Ishikawa (cell line): ENCODE data around the gene ZFYVE1.

Source experiments
- CEBPB ChIP-seq: IDR thresholded peaks from 2 replicates; pipeline ENCODE4 v1.6.1; 2012
- CREB1 ChIP-seq: IDR thresholded peaks from 2 replicates; pipeline ENCODE4 v1.6.1; 2012; ENCODE audit warnings: low read depth
- EGR1 ChIP-seq: IDR thresholded peaks from 2 replicates; pipeline ENCODE4 v1.6.1; 2012
- EP300 ChIP-seq: IDR thresholded peaks from 2 replicates; pipeline ENCODE4 v1.6.1; 2012; ENCODE audit warnings: borderline replicate concordance
- FOXM1 ChIP-seq: IDR thresholded peaks from 2 replicates; pipeline ENCODE4 v1.6.1; 2012; ENCODE audit warnings: low read depth, borderline replicate concordance
- NFIC ChIP-seq: IDR thresholded peaks from 2 replicates; pipeline ENCODE4 v1.6.1; 2012
- RAD21 ChIP-seq: IDR thresholded peaks from 2 replicates; pipeline ENCODE4 v1.6.1; 2012; ENCODE audit warnings: low read depth
- TAF1 ChIP-seq: IDR thresholded peaks from 2 replicates; pipeline ENCODE4 v1.6.1; 2012; ENCODE audit warnings: low read depth, mild to moderate bottlenecking
- TCF12 ChIP-seq: IDR thresholded peaks from 2 replicates; pipeline ENCODE4 v1.6.1; 2012; ENCODE audit warnings: low read depth
- TEAD4 ChIP-seq: IDR thresholded peaks from 2 replicates; pipeline ENCODE4 v1.6.1; 2012
- YY1 ChIP-seq: IDR thresholded peaks from 2 replicates; pipeline ENCODE4 v1.6.1; 2012; ENCODE audit warnings: low read depth
- ZBTB7A ChIP-seq: IDR thresholded peaks from 2 replicates; pipeline ENCODE4 v1.6.1; 2012; ENCODE audit warnings: low read depth
- TF ChIP-seq, protein P1 (sequence below): IDR thresholded peaks from 2 replicates; pipeline ENCODE4 v1.6.1; 2012; ENCODE audit warnings: low read depth, mild to moderate bottlenecking
- TF ChIP-seq, protein P2 (sequence below): IDR thresholded peaks from 2 replicates; pipeline ENCODE4 v1.6.1; 2012
- TF ChIP-seq, protein P3 (sequence below): IDR thresholded peaks from 2 replicates; pipeline ENCODE4 v1.6.1; 2012

ZFYVE1 gene

DNA sequence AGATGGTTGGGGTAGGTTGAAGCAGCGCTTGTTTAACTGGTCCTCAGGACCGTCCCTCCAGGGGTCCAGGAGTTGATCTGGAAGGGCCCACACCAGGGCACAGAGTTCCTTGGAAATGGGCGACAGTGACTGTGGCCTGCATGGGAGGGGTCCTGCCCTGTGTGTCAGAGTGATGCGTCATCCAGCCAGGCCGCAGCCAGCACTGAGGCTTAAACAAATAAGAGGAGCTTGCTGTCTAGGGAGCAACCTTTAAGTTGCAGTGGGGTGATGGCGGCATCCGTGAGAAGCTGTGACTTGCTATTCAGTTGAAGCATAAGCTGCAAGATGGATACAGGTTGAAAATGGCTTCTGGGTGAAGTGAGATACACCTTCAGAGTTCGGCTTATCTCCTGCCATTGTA lies 80.4 kb downstream of the ZFYVE1 start:
- TF ChIP-seq TEAD4, result no peak
- no peak for TF ChIP-seq ZBTB7A
- TF ChIP-seq RAD21, result no peak
- TF ChIP-seq FOXM1, result no peak
- no peak for TF ChIP-seq EGR1
- no peak for TF ChIP-seq TCF12
- TF ChIP-seq, protein P1, sequence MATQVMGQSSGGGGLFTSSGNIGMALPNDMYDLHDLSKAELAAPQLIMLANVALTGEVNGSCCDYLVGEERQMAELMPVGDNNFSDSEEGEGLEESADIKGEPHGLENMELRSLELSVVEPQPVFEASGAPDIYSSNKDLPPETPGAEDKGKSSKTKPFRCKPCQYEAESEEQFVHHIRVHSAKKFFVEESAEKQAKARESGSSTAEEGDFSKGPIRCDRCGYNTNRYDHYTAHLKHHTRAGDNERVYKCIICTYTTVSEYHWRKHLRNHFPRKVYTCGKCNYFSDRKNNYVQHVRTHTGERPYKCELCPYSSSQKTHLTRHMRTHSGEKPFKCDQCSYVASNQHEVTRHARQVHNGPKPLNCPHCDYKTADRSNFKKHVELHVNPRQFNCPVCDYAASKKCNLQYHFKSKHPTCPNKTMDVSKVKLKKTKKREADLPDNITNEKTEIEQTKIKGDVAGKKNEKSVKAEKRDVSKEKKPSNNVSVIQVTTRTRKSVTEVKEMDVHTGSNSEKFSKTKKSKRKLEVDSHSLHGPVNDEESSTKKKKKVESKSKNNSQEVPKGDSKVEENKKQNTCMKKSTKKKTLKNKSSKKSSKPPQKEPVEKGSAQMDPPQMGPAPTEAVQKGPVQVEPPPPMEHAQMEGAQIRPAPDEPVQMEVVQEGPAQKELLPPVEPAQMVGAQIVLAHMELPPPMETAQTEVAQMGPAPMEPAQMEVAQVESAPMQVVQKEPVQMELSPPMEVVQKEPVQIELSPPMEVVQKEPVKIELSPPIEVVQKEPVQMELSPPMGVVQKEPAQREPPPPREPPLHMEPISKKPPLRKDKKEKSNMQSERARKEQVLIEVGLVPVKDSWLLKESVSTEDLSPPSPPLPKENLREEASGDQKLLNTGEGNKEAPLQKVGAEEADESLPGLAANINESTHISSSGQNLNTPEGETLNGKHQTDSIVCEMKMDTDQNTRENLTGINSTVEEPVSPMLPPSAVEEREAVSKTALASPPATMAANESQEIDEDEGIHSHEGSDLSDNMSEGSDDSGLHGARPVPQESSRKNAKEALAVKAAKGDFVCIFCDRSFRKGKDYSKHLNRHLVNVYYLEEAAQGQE, result no peak
- TF ChIP-seq, protein P2, sequence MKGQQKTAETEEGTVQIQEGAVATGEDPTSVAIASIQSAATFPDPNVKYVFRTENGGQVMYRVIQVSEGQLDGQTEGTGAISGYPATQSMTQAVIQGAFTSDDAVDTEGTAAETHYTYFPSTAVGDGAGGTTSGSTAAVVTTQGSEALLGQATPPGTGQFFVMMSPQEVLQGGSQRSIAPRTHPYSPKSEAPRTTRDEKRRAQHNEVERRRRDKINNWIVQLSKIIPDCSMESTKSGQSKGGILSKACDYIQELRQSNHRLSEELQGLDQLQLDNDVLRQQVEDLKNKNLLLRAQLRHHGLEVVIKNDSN, result no peak
- no peak for TF ChIP-seq YY1
- no peak for TF ChIP-seq NFIC
- TF ChIP-seq, protein P3, sequence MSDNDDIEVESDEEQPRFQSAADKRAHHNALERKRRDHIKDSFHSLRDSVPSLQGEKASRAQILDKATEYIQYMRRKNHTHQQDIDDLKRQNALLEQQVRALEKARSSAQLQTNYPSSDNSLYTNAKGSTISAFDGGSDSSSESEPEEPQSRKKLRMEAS, result no peak
- TF ChIP-seq EP300, result no peak
- no peak for TF ChIP-seq TAF1
- TF ChIP-seq CREB1, result no peak

DNA sequence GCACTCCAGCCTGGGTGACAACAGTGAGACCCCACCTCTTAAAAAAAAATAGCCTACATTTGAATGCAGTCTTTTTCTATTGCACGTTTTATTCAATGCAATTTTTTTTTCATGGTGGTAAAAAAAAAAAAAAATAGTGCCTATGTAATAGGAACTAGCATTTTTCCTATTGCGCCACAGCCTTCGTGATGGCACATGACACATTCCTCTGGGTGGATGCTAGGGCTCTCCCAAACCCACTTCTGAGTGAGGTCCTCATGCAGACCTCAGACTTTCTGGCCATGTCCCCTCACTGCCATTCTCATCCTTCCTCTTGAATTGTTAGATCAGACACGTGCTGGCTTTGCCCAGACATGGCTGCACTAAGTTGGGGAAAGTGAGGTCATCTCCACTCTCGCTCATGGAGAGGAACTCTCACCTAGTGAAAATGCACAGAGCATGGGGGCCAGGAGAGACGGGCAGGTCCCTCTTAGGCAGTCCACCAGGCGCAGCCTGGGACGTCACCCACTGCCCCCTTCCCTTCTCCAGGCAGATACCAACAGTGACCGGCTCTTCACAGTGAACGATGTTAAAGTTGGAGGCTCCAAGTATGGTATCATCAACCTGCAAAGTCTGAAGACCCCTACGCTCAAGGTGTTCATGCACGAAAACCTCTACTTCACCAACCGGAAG lies 81.4 kb downstream of the ZFYVE1 start:
- TF ChIP-seq TAF1 (no peak), RAD21 (no peak), ZBTB7A (no peak), EGR1 (no peak), FOXM1 (no peak), CREB1 (no peak)
- TF ChIP-seq, protein P3, result no peak

DNA sequence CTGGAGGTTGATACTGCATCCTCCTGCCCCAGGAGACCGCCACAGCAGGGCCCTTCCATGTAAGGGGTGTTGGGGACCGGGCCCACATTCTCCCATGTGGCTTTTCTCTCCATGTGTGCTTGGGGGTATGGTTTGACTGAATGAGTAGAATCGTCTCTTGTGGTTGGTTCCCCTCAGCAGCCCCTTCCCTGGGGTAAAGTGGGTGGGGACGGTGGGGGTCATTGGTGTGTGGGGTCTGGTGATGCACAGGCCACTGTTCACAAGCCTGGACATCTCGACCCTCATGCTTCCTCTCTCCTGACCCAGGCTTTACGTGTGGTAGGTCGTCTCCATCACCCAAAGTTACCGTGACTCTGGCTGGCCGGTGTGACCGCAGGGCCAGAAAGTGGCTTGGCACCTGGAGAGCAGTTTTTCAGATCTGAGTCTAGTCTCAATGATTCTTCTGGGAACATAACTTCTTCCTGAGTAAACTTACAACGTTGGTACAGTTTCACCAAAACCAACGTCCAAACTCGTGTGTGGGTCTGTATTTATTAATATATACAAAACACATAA lies 83.0 kb downstream of the ZFYVE1 start:
- TF ChIP-seq, protein P2, result no peak
- TF ChIP-seq CREB1 (no peak), TEAD4 (no peak), TCF12 (no peak), EP300 (no peak), ZBTB7A (no peak), TAF1 (no peak)

DNA sequence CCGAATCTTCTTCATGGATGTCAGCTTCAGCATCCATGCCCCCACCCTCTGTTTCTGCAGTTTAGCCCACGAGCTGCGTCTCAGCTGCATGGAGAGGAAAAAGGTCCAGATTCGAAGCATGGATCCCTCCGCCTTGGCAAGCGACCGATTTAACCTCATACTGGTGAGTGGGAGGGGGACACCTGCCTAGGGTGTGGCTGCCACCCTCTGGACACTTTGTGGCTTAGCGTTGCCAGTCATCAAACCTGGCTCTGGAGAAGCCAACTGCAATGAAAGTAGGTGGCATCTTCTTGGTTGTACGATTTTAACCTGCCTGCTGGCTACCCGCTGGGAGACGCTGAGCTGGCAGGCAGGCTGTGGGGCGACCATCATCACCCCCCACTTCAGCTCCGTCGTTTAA lies 84.0 kb downstream of the ZFYVE1 start:
- TF ChIP-seq EGR1 (no peak), FOXM1 (no peak), RAD21 (peak; percentile 37)
- TF ChIP-seq, protein P3, result no peak

DNA sequence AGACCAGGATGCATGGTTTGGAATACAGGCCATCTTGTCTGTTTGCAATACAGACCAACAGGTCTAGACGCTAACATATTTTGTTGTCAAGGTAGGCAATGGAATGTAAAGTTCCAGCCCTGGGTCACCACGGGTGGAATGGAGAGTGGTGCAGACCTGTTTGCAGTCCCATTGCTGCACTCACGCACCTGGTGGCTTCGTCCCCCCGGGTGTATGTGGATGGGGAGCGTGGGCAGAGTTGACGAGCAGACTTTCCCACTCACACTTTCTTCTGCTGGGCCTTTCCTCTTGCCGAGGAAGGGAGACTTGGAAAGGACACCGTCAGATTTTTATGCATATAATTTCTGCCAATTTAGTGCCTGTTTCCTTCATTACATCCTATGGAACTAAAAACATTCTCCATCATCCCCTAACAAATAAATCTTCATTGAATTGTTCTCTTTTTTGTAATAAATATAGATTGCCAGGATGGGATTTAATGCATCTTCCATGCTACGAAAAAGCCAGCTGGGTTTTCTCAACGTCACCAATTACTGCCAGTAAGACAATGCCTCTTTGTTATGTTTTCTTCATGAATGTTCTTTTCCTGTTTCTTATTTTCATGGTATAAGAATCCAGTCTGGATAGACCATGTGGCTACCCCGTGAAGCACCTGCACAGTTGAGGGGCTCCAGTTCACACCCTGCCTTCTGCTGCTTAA lies 85.5 kb downstream of the ZFYVE1 start:
- no peak for TF ChIP-seq TCF12
- TF ChIP-seq TEAD4, result no peak
- TF ChIP-seq, protein P3, result no peak
- no peak for TF ChIP-seq CEBPB

DNA sequence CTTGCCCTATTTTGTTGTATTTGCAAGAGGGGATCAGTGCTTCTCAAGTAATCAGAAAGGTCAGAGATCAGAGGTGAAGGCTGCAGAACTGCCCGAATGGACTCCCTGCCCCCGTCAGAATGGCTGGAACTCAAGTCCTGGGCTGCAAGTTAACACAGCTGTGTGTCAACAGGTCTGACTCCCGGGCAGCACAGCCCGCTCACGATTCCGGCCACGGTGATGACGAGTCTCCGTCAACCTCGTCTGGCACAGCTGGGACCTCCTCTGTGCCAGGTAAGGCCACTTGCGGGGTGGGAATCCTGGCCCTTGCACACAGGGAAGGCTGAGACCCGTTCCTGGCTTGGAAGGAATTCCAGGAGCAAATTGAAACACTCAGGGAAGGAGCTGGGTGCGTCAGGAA lies 87.3 kb downstream of the ZFYVE1 start:
- TF ChIP-seq, protein P1, result no peak
- TF ChIP-seq FOXM1 (no peak), TEAD4 (no peak), ZBTB7A (no peak), RAD21 (no peak), CREB1 (no peak), EGR1 (no peak), YY1 (no peak), TAF1 (no peak), TCF12 (no peak), NFIC (no peak), CEBPB (no peak), EP300 (no peak)
- TF ChIP-seq, protein P3, result no peak
- TF ChIP-seq, protein P2, result no peak
